ENCODE data around the gene SSH2. TPM values are rescaled to one million over a fixed set of nuclear protein-coding genes. Genes with fewer than 3 reads are reported as not detected.

Gene SSH2
- total RNA-seq, 1 experiment from 2014 or later: 14.6 TPM

- peak; percentile 98 for DNase-seq
- H4K20me1 ChIP-seq (ENCODE audit: control insufficient read depth, insufficient read depth, insufficient read length): no peaks in the 10 kb centered on the region
- peak overlapping the region; percentile 23 for H3K4me2 ChIP-seq (ENCODE audit: insufficient read depth, insufficient read length, low read length)
- no peak overlapping the region for H2BK120ac ChIP-seq (ENCODE audit: low read depth, low read length, poor library complexity, severe bottlenecking)
- H3K23me2 ChIP-seq (ENCODE audit: insufficient read length, low read depth, low read length, poor library complexity, severe bottlenecking): peaks cover 9% of the 10 kb centered on the region
- peaks cover 57% of the 10 kb centered on the region for H3K27me3 Mint-ChIP-seq (ENCODE audit: low read depth)
- no peak overlapping the region for H3K23ac ChIP-seq (ENCODE audit: insufficient read length, low read depth, low read length)
- no peak overlapping the region for H2AK5ac ChIP-seq (ENCODE audit: insufficient read length, low read length)
- H3K27me3 ChIP-seq (ENCODE audit: insufficient read depth, low read length): peaks cover 11% of the 10 kb centered on the region
- H3K4ac ChIP-seq (ENCODE audit: low read depth, low read length): no peak overlapping the region
- H2BK20ac ChIP-seq (ENCODE audit: low read depth, low read length, poor library complexity, severe bottlenecking): no peak overlapping the region
- no peak overlapping the region for H3T11ph ChIP-seq (ENCODE audit: low read length)
- H3K27ac ChIP-seq (ENCODE audit: insufficient read length, low read depth, low read length): no peak overlapping the region
- H3K4me1 ChIP-seq (ENCODE audit: insufficient read depth, low read length): no peaks in the 10 kb centered on the region; the same call in 1 of the 2 replicates
- peak overlapping the region in 1 of 2 experiments; percentile 33; a peak in 2 of 5 replicates for H3K4me3 Mint-ChIP-seq
- no peak overlapping the region for H3K56ac ChIP-seq (ENCODE audit: insufficient read length, low read depth, low read length)
- no peaks in the 10 kb centered on the region for H3K79me2 ChIP-seq (ENCODE audit: insufficient read depth, low read length)
- no peaks in the 10 kb centered on the region for H3K9me3 ChIP-seq (ENCODE audit: control insufficient read depth, low read depth, low read length)
- no peak overlapping the region for H2BK12ac ChIP-seq (ENCODE audit: insufficient read length, low read depth, low read length)
- H4K91ac ChIP-seq (ENCODE audit: insufficient read length, low read depth, low read length): no peak overlapping the region
- peaks cover 20 to 40% of the 10 kb centered on the region in 2 experiments for H3K4me1 Mint-ChIP-seq
- no peak overlapping the region for H2BK15ac ChIP-seq (ENCODE audit: low read depth, low read length)
- TF ChIP-seq CTCF (conservative IDR thresholded peaks at IDR 0.05): peak; percentile 93
- no peak overlapping the region for H2AFZ ChIP-seq (ENCODE audit: low read length)
- H4K5ac ChIP-seq (ENCODE audit: insufficient read length, low read depth, low read length): no peak overlapping the region
- no peak overlapping the region for H3K27ac Mint-ChIP-seq
- peaks cover 2 to 10% (median 8%) of the 10 kb centered on the region in 3 experiments; a peak in 4 of 7 replicates for H3K36me3 Mint-ChIP-seq (ENCODE audit: insufficient read depth in 1 of 3, low read depth in 3 of 3)
- WGBS (ENCODE audit: extremely low coverage, insufficient read length, low lambda C conversion rate): no CpG with 5 or more reads among the region's 50 CpGs
- H3K9ac ChIP-seq (ENCODE audit: extremely low read depth, insufficient read length, low read length): no peak overlapping the region
- H3K18ac ChIP-seq (ENCODE audit: insufficient read length, low read depth, low read length): no peak overlapping the region
- H4K8ac ChIP-seq (replicated peaks; ENCODE audit: insufficient read length, low read depth, low read length): no peak overlapping the region
- no peaks in the 10 kb centered on the region for H3K79me1 ChIP-seq (ENCODE audit: insufficient read depth, low read depth, low read length, poor library complexity, severe bottlenecking)
- no peak overlapping the region for H2BK5ac ChIP-seq (ENCODE audit: insufficient read length, low read length)
- no peaks in the 10 kb centered on the region for H3K9me3 Mint-ChIP-seq
- H3K14ac ChIP-seq (ENCODE audit: insufficient read depth, low read length): 0 out of 2 replicates have a peak overlapping the region, but pooled peaks have one; percentile 54
These were observed 316.6 kb downstream of the SSH2 start for GRCh38 chr17:29613352-29613837.

Data from H9 (cell line).